ENCODE results near the gene TXNDC8. TPM values are rescaled to one million over a fixed set of nuclear protein-coding genes. Genes with fewer than 3 reads are reported as not detected.
"Not testable (repeated sequence)": the region's sequence is repeated elsewhere in the genome, so short reads cannot be mapped to it uniquely, and the experiment has no call there.

Gene TXNDC8
- total RNA-seq = not detected

DNA sequence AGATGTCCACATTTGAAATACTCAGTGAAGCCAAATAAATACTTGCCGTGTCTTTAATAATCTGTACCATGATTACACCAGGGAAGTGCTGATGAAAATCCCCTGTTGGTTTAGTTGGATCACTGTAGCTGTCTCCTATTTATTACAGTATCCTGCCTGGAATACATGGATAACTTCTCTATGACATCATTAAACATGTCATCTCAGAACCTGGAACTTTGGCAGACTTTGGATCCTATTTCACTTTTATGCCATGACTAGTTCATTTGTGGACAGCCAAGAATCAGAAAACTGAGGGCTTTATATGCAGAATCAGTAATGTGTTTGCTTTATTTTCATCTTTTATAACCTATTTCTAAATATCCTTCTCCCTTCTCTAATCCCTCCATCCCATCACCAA lies at the start of gene TXNDC8:
TSS of gene TXNDC8 (minus strand) at position 137 of the 400 bp plus-strand sequence.
- H3K36me3 Mint-ChIP-seq (ENCODE audit: low read depth) = no peaks in the 10 kb centered on the region
- POLR2A ChIA-PET = no interaction called here
- H3K27ac Mint-ChIP-seq = no peak within 1 kb of the TSS
- H3K4me3 Mint-ChIP-seq = no peak within 1 kb of the TSS
- H3K4me1 Mint-ChIP-seq (ENCODE audit: low read depth) = no peaks in the 10 kb centered on the region
- H3K9me3 Mint-ChIP-seq (ENCODE audit: insufficient read depth) = peaks cover 3% of the 10 kb centered on the region
- H3K27me3 Mint-ChIP-seq (ENCODE audit: low read depth) = peaks cover 3% of the 10 kb centered on the region
- CTCF ChIA-PET = interaction anchor here (1.1 kb wide), 1 partner anchor 8 kb away, joined by 3 read pairs; no protein-coding TSS in a partner anchor
- DNase-seq (no peak), ATAC-seq (no peak)

DNA sequence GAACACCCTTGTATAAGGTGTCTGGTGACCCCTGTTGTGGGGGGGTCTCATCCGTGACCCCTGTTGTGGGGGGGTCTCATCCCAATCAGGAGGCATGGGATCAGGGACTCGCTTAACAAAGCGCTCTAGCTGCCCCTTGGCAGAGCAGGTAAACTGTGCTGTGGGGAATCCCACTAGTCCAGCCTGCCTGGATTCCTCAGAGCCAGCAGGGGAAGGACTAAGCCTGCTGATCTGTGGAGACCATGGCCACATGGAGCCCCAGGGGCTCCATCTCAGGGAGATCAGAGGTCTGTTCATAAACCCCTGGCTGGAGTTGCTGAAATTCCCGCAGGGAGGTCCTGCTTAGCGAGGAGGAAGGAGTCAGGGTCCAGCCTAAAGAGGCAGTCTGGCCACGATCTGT lies 45.8 kb upstream of the TXNDC8 start:
- no peaks in the 10 kb centered on the region for H3K4me1 Mint-ChIP-seq (ENCODE audit: low read depth)
- no peaks in the 10 kb centered on the region for H3K9me3 Mint-ChIP-seq (ENCODE audit: insufficient read depth)
- no peak overlapping the region for H3K27ac Mint-ChIP-seq
- peaks cover 3% of the 10 kb centered on the region for H3K27me3 Mint-ChIP-seq (ENCODE audit: low read depth)
- POLR2A ChIA-PET = no interaction called here
- no peak overlapping the region for H3K4me3 Mint-ChIP-seq
- no peaks in the 10 kb centered on the region for H3K36me3 Mint-ChIP-seq (ENCODE audit: low read depth)
- ATAC-seq (no peak), DNase-seq (no peak)
- CTCF ChIA-PET = no interaction called here

DNA sequence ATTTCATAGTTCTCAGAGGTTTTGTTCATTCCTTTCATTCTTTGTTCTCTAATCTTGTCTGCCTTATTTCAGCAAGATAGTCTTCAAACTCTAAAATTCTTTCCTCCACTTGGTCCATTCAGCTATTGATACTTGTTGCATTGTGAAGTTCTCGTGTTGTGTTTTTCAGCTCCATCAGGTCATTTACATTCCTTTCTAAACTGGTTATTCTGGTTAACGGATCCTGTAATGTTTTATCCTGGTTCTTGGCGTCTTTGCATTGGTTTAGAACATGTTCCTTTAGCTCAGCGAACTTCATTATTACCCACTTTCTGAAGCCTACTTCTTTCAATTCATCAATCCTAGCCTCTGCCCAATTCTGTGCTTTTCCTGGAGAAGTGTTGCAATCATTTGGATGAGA lies 45.1 kb upstream of the TXNDC8 start:
- Mint-ChIP-seq H3K36me3 (ENCODE audit: low read depth) (no peaks in the 10 kb centered on the region), H3K27me3 (ENCODE audit: low read depth) (peaks cover 3% of the 10 kb centered on the region), H3K27ac (no peak overlapping the region), H3K9me3 (ENCODE audit: insufficient read depth) (no peaks in the 10 kb centered on the region), H3K4me3 (no peak overlapping the region), H3K4me1 (ENCODE audit: low read depth) (no peaks in the 10 kb centered on the region)
- POLR2A ChIA-PET = no interaction called here
- ATAC-seq (no peak), DNase-seq (no peak)
- CTCF ChIA-PET = no interaction called here

DNA sequence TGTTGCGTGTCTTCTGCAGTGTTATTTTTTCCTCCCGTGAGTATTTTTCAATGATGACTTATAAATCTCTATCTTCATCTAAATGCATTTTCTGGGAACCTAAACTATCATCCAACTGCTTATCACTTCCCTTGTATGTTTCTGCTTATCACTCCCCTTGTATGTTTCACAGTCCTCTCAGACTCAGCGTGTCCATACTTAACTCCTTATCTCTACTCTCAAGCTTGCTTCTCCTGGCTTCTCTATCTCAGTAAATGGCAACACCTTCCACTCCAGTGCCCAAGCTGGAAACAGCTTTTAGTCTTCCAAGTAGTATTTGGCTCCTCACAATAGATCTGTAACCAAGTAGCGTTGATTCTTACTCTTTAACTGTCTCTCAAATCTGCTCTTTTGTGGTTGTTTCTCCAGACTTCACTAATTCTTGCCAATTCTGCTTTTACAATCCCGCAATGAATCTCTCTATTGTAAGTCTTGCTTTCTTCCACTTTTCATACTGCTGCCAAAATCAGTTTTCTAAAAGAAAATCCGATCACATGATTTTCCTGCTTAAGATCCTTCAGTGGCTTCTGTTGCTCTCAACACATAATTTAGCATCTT lies 33.8 kb upstream of the TXNDC8 start:
- no peaks in the 10 kb centered on the region for H3K36me3 Mint-ChIP-seq (ENCODE audit: low read depth)
- no peaks in the 10 kb centered on the region for H3K9me3 Mint-ChIP-seq (ENCODE audit: insufficient read depth)
- ChIA-PET POLR2A (no interaction called here), CTCF (no interaction called here)
- H3K4me1 Mint-ChIP-seq (ENCODE audit: low read depth) = no peaks in the 10 kb centered on the region
- H3K27ac Mint-ChIP-seq = no peak overlapping the region
- no peak for DNase-seq
- no peaks in the 10 kb centered on the region for H3K27me3 Mint-ChIP-seq (ENCODE audit: low read depth)
- no peak overlapping the region for H3K4me3 Mint-ChIP-seq
- no peak for ATAC-seq

DNA sequence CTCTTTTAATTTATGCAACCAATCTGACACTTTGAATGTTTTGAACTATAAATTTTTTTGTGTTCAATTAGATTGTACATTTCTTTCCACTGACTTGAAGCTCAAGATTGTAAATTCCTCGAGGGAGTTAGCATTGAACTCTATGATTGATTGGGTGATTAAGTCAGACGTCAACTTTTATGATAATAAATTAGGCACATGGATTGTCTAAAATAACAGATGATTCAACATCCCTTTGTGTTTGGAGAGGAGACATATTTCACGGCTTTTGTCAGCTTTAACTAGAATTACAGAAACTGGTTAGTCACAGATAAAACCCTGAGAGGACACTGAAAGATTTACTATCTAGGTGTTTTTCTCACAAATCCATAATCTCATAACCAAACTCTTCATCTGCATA lies 32.7 kb upstream of the TXNDC8 start:
- Mint-ChIP-seq H3K9me3 (ENCODE audit: insufficient read depth) (no peaks in the 10 kb centered on the region), H3K4me3 (no peak overlapping the region), H3K27ac (no peak overlapping the region), H3K4me1 (ENCODE audit: low read depth) (no peaks in the 10 kb centered on the region), H3K27me3 (ENCODE audit: low read depth) (no peaks in the 10 kb centered on the region), H3K36me3 (ENCODE audit: low read depth) (no peaks in the 10 kb centered on the region)
- ChIA-PET CTCF (no interaction called here), POLR2A (no interaction called here)
- ATAC-seq = no peak
- DNase-seq = no peak

DNA sequence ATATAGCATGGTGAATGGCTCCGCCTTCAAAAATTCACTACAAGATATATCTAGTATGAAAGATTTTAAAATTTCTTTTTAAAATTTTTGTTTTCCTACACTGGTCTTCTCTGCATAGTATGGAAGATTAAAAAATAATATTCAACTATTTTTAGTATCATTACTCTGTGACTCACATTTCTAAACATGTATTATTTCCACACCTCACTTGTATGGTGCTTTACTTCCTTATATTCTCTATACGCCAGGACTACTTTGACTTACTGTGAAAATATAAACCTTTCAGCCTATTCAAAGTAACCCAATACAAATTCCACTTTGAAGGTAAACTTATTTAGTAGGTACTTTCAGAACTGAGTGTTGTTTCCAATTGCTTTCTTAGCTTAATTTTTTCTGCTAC lies 26.8 kb upstream of the TXNDC8 start:
- POLR2A ChIA-PET = no interaction called here
- CTCF ChIA-PET = no interaction called here
- peaks cover 2% of the 10 kb centered on the region for H3K27me3 Mint-ChIP-seq (ENCODE audit: low read depth)
- DNase-seq (no peak), ATAC-seq (no peak)
- H3K9me3 Mint-ChIP-seq (ENCODE audit: insufficient read depth) = no peaks in the 10 kb centered on the region
- H3K4me3 Mint-ChIP-seq = no peak overlapping the region
- H3K27ac Mint-ChIP-seq = no peak overlapping the region
- no peaks in the 10 kb centered on the region for H3K4me1 Mint-ChIP-seq (ENCODE audit: low read depth)
- no peaks in the 10 kb centered on the region for H3K36me3 Mint-ChIP-seq (ENCODE audit: low read depth)

DNA sequence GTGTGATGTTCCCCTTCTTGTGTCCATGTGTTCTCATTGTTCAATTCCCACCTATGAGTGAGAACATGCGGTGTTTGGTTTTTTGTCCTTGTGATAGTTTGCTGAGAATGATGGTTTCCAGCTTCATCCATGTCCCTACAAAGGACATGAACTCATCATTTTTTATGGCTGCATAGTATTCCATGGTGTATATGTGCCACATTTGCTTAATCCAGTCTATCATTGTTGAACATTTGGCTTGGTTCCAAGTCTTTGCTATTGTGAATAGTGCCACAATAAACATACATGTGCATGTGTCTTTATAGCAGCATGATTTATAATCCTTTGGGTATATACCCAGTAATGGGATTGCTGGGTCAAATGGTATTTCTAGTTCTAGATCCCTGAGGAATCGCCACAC lies 21.3 kb upstream of the TXNDC8 start:
- ATAC-seq; H3K4me1 Mint-ChIP-seq (ENCODE audit: low read depth); H3K4me3 Mint-ChIP-seq; H3K36me3 Mint-ChIP-seq (ENCODE audit: low read depth); CTCF ChIA-PET; DNase-seq; H3K9me3 Mint-ChIP-seq (ENCODE audit: insufficient read depth); H3K27me3 Mint-ChIP-seq (ENCODE audit: low read depth); POLR2A ChIA-PET; H3K27ac Mint-ChIP-seq: not testable (repeated sequence)

DNA sequence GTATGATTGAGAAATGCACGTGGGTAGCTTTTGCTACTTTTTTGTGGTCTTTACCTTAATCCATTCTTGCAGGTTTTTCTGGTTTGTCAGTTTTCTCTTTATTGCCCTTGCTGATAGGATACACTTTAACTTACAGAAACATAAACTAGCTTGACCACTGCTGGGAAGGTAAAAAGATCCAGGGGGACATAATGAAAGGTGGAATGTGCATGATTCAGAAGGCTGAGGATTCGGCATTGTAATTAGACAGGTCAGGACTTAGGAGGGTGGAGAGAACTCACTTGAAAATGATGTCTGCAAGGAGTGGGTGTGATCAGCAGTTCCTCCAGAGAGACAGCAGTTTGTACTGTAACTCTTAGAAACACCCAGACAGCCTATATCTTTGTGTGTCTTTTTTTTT lies 19.8 kb upstream of the TXNDC8 start:
- POLR2A ChIA-PET = no interaction called here
- ATAC-seq (no peak), DNase-seq (no peak)
- no peaks in the 10 kb centered on the region for H3K4me1 Mint-ChIP-seq (ENCODE audit: low read depth)
- no peak overlapping the region for H3K4me3 Mint-ChIP-seq
- H3K36me3 Mint-ChIP-seq (ENCODE audit: low read depth) = no peaks in the 10 kb centered on the region
- H3K9me3 Mint-ChIP-seq (ENCODE audit: insufficient read depth) = no peaks in the 10 kb centered on the region
- no peak overlapping the region for H3K27ac Mint-ChIP-seq
- CTCF ChIA-PET = no interaction called here
- peaks cover 2% of the 10 kb centered on the region for H3K27me3 Mint-ChIP-seq (ENCODE audit: low read depth)

DNA sequence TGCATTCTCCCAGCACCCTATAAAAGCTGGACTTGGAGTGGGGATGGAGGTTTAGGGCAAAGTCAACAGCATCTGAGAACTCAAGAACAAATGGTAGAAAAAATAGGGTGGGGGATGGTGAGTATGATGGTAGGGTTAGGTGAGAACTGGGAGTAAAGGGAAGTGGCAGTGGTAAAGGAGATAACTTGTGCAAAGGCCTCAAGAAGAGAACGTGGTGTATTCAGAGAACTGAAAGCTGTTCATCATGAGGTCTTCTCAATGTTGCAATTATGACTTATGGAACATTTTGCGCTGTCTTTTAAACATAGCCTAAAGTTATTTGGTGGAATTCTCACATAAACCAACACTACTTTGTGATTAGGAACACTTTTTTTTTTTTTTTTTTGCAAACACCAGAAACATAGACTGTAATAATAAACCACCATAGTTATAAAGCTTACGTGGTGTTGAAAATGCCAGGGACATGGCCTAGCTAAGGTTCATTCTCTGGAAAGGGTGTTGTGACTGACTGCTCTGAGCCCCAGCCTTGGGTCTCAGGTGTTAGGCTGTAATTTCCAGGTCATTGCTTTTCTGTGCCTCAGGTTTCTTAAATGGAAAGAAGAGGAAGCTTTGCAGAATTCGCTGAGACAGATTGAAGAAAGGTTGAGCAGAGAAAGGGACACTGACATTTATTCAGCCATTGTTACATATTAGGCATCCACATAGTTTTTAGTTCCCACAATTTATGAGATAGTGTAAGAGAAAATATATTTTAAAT lies 19.2 kb upstream of the TXNDC8 start:
- no peaks in the 10 kb centered on the region for H3K9me3 Mint-ChIP-seq (ENCODE audit: insufficient read depth)
- POLR2A ChIA-PET = no interaction called here
- H3K4me1 Mint-ChIP-seq (ENCODE audit: low read depth) = no peaks in the 10 kb centered on the region
- no peak for ATAC-seq
- no peak for DNase-seq
- H3K4me3 Mint-ChIP-seq = no peak overlapping the region
- CTCF ChIA-PET = no interaction called here
- no peak overlapping the region for H3K27ac Mint-ChIP-seq
- no peaks in the 10 kb centered on the region for H3K36me3 Mint-ChIP-seq (ENCODE audit: low read depth)
- H3K27me3 Mint-ChIP-seq (ENCODE audit: low read depth) = peaks cover 2% of the 10 kb centered on the region

DNA sequence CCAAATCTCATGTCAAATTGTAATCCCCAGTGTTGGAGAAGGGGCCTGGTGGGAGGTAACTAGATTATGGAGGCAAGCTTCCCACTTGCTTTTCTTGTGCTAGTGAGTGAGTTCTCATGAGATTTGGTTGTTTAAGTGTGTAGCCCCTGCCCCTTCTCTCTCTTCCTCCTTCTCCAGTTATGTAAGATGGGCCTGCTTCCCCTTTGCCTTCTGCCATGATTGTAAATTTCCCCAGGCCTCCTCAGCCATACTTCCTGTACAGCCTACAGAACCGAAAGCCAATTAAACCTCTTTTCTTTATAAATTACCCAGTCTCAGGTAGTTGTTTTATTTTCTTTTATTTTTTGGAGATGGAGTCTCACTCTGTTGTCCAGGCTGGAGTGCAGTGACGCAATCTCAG lies 18.2 kb upstream of the TXNDC8 start:
- POLR2A ChIA-PET = no interaction called here

DNA sequence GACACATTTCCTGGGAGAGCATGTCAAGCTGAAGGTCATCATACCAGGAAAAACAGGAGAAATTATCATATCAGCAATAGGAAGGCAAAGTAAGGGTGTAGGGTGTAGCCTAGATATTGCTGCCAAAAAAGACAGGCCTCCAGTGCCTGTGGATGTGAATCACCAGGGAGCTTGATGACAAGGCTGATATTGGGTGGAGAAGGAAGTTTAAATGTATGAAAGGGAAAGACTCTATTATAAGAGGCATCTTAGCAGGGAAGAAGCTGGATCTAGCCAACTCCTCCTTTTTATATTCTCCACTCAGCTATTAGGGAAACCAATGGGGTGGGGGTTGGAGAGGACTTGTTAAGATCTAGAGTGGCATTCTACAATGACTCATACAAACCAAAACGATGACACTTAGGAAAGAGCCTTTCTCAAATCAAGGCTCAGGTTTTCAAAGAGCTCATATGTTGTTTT lies 13.4 kb upstream of the TXNDC8 start:
- H3K4me1 Mint-ChIP-seq (ENCODE audit: low read depth) = no peaks in the 10 kb centered on the region
- H3K9me3 Mint-ChIP-seq (ENCODE audit: insufficient read depth) = no peaks in the 10 kb centered on the region

More for the DNA sequence above, 18.2 kb upstream of the TXNDC8 start:
- Mint-ChIP-seq H3K4me1 (ENCODE audit: low read depth) (no peaks in the 10 kb centered on the region), H3K36me3 (ENCODE audit: low read depth) (no peaks in the 10 kb centered on the region), H3K27ac (no peak overlapping the region), H3K27me3 (ENCODE audit: low read depth) (no peaks in the 10 kb centered on the region), H3K4me3 (no peak overlapping the region), H3K9me3 (ENCODE audit: insufficient read depth) (no peaks in the 10 kb centered on the region)
- no peak for DNase-seq
- CTCF ChIA-PET = no interaction called here
- ATAC-seq = no peak

DNA sequence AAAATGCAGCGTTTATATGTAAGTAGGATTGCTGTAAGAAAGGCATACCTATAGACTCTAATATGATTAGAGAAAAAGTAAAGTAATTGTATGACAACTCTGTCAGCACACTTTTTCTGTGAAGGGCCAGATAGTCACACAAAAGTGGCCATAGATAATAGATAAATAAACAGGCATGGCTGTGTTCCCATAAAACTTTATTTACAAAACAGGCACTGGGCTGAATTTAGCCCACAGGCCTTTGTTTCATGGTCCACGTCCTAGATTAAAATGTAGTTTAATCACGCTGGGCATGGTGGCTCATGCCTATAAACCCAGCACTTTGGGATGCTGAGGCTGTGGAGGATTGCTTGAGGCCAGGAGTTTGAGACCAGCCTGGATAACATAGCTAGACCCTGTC lies 8.7 kb upstream of the TXNDC8 start:
- Mint-ChIP-seq H3K27me3 (ENCODE audit: low read depth) (no peaks in the 10 kb centered on the region), H3K9me3 (ENCODE audit: insufficient read depth) (no peaks in the 10 kb centered on the region), H3K4me1 (ENCODE audit: low read depth) (no peaks in the 10 kb centered on the region), H3K36me3 (ENCODE audit: low read depth) (no peaks in the 10 kb centered on the region), H3K27ac (no peak overlapping the region), H3K4me3 (no peak overlapping the region)
- no peak for ATAC-seq
- ChIA-PET CTCF (no interaction called here), POLR2A (interaction anchor here (0.6 kb wide), 1 partner anchor 35 kb away, joined by 4 read pairs; no protein-coding TSS in a partner anchor)
- DNase-seq = no peak

More for the DNA sequence above, 13.4 kb upstream of the TXNDC8 start:
- no peak for ATAC-seq
- Mint-ChIP-seq H3K36me3 (ENCODE audit: low read depth) (no peaks in the 10 kb centered on the region), H3K27me3 (ENCODE audit: low read depth) (no peaks in the 10 kb centered on the region), H3K4me3 (no peak overlapping the region), H3K27ac (no peak overlapping the region)
- POLR2A ChIA-PET = no interaction called here
- no peak for DNase-seq
- CTCF ChIA-PET = interaction anchor here (1.0 kb wide), 1 partner anchor 14 kb away, joined by 4 read pairs; no protein-coding TSS in a partner anchor

DNA sequence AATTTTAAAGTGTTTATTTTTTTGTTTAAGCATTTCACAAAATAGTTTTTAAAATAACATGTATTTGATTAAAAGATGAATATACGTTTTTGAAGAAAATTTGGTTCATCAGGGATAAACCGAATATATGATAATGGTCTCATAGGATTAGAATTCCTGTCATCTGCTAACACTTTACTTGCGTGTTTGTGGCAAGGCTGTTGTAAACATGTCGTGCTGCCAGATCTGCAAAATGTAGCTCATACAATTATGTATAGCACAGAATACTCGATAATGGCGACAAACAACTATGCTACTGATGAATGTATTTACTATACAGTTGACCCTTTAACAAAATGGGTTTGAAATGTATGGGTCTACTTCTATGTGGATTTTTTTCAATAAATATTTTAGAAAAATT lies 7.2 kb upstream of the TXNDC8 start:
- no peaks in the 10 kb centered on the region for H3K4me1 Mint-ChIP-seq (ENCODE audit: low read depth)
- H3K4me3 Mint-ChIP-seq = no peak overlapping the region
- no peaks in the 10 kb centered on the region for H3K27me3 Mint-ChIP-seq (ENCODE audit: low read depth)
- ChIA-PET CTCF (no interaction called here), POLR2A (no interaction called here)
- H3K36me3 Mint-ChIP-seq (ENCODE audit: low read depth) = no peaks in the 10 kb centered on the region
- ATAC-seq = no peak
- H3K27ac Mint-ChIP-seq = no peak overlapping the region
- peaks cover 3% of the 10 kb centered on the region for H3K9me3 Mint-ChIP-seq (ENCODE audit: insufficient read depth)
- no peak for DNase-seq
